Fibroblast of lung (primary cell): ENCODE results near the gene HSD17B13. TPM values are rescaled to one million over a fixed set of nuclear protein-coding genes. Genes with fewer than 3 reads are reported as not detected.

ENCODE experiments used
- DNase-seq, 2 donors: peaks; one replicate each; pipeline versions ENCODE4 v3.0.0 to v3.0.0-alpha.2; 2010; ENCODE audit warnings: low read depth in 2 of 2
- H2AFZ ChIP-seq: 2 replicates; pipeline ENCODE4 v1.5.1; 2012; ENCODE audit warnings: low read length, control low read depth, inconsistent platforms
- H3K27ac ChIP-seq: 2 replicates; pipeline ENCODE4 v1.5.1; 2011; ENCODE audit warnings: low read length, control low read depth; ENCODE audit not compliant: insufficient read depth
- H3K27me3 ChIP-seq: 2 replicates; pipeline ENCODE4 v1.5.1; 2011; ENCODE audit warnings: mild to moderate bottlenecking, low read length; ENCODE audit not compliant: control insufficient read depth, insufficient read depth
- H3K36me3 ChIP-seq: 2 replicates; pipeline ENCODE4 v1.5.1; 2011; ENCODE audit warnings: low read length; ENCODE audit not compliant: control insufficient read depth, insufficient read depth
- H3K4me1 ChIP-seq: 2 replicates; pipeline ENCODE4 v1.5.1; 2011; ENCODE audit warnings: low read length; ENCODE audit not compliant: control insufficient read depth, insufficient read depth; ENCODE audit errors: extremely low read depth
- H3K4me2 ChIP-seq: 2 replicates; pipeline ENCODE4 v1.5.1; 2011; ENCODE audit warnings: low read length, control low read depth; ENCODE audit not compliant: insufficient read depth; ENCODE audit errors: extremely low read depth
- H3K4me3 ChIP-seq, 4 experiments: fragments of 200-600 bp in 1 of 4; sonication (generic) in 1 of 4; replicated peaks in 1 of 4; 2 replicates each; pipeline ENCODE4 v1.5.1; 2011 to 2016; ENCODE audit warnings: low read length in 4 of 4, low read depth in 3 of 4, mild to moderate bottlenecking in 3 of 4, control low read depth in 2 of 4, inconsistent platforms in 1 of 4, mixed read lengths in 1 of 4; ENCODE audit not compliant: insufficient read depth in 1 of 4; ENCODE audit errors: control extremely low read depth in 1 of 4
- H3K79me2 ChIP-seq: 2 replicates; pipeline ENCODE4 v1.5.1; 2012; ENCODE audit warnings: mild to moderate bottlenecking, low read length, inconsistent platforms; ENCODE audit not compliant: control insufficient read depth, insufficient read depth
- H3K9ac ChIP-seq: 2 replicates; pipeline ENCODE4 v1.5.1; 2011; ENCODE audit warnings: mild to moderate bottlenecking, low read length, control low read depth; ENCODE audit not compliant: insufficient read depth
- H3K9me3 ChIP-seq: 2 replicates; pipeline ENCODE4 v1.5.1; 2012; ENCODE audit warnings: low read depth, low read length; ENCODE audit not compliant: control insufficient read depth, insufficient read depth
- H4K20me1 ChIP-seq: 2 replicates; pipeline ENCODE4 v1.5.1; 2011; ENCODE audit warnings: low read length; ENCODE audit not compliant: control insufficient read depth, insufficient read depth; ENCODE audit errors: extremely low read depth
- CTCF ChIP-seq, 2 donors: IDR thresholded peaks in 1 of 2; conservative IDR thresholded peaks in 1 of 2; 1 replicate in 1 of 2; 2 replicates in 1 of 2; pipeline ENCODE4 v1.5.1; 2011 to 2012; ENCODE audit warnings: low read length in 2 of 2, control low read depth in 1 of 2, inconsistent platforms in 1 of 2, low read depth in 1 of 2, mild to moderate bottlenecking in 1 of 2
- EZH2 ChIP-seq: IDR thresholded peaks from 2 replicates; pipeline ENCODE4 v1.5.1; 2012; ENCODE audit warnings: low read length, control low read depth, mild to moderate bottlenecking; ENCODE audit errors: missing control alignments
- polyA plus RNA-seq, 2 donors: library from polyadenylated mRNA; depleted of rRNA in 1 of 2; stranded (reverse) in 1 of 2; unstranded in 1 of 2; fragments of >200 nt; gene quantifications; 2 replicates each; pipeline ENCODE4 v1.2.1, GENCODE V29; 2011 to 2012; ENCODE audit warnings: missing spikeins in 1 of 2
- total RNA-seq: library from RNA; depleted of rRNA; stranded (reverse); fragments of >200 nt; gene quantifications from 2 replicates; pipeline ENCODE4 v1.2.1, GENCODE V29; 2014

HSD17B13 gene
- total and polyA plus RNA-seq, 2 donors (not counting 1 experiment from before 2014, with no cell fraction given): 0.11 to 0.17 TPM

GRCh38 chr4:87359258-87359657, 36.6 kb upstream of the HSD17B13 start:
- H3K9me3 ChIP-seq: no peaks in the 10 kb centered on the region
- no peak overlapping the region for H2AFZ ChIP-seq
- no peak overlapping the region for H3K27ac ChIP-seq
- no peak overlapping the region for H3K4me2 ChIP-seq
- H3K27me3 ChIP-seq: no peaks in the 10 kb centered on the region
- TF ChIP-seq CTCF (conservative IDR thresholded peaks at IDR 0.05 in 1 of 2, IDR thresholded peaks at IDR 0.05 in 1 of 2; ENCODE audit: low read depth in 1 of 2, low read length in 2 of 2) (no peak), EZH2 (no peak)
- no peaks in the 10 kb centered on the region for H4K20me1 ChIP-seq
- no peaks in the 10 kb centered on the region for H3K36me3 ChIP-seq
- H3K9ac ChIP-seq: no peak overlapping the region
- no peaks in the 10 kb centered on the region for H3K79me2 ChIP-seq
- peaks cover 5% of the 10 kb centered on the region for H3K4me1 ChIP-seq
- DNase-seq: no peak
- no peak overlapping the region for H3K4me3 ChIP-seq

- Histone ChIP-seq H3K4me3 (no peak overlapping the region), H3K27me3 (no peaks in the 10 kb centered on the region), H3K36me3 (no peaks in the 10 kb centered on the region), H4K20me1 (no peaks in the 10 kb centered on the region), H3K9ac (no peak overlapping the region), H2AFZ (no peak overlapping the region), H3K4me2 (no peak overlapping the region), H3K79me2 (no peaks in the 10 kb centered on the region), H3K9me3 (no peaks in the 10 kb centered on the region), H3K4me1 (peaks cover 5% of the 10 kb centered on the region), H3K27ac (no peak overlapping the region)
- no peak for DNase-seq
- TF ChIP-seq CTCF (conservative IDR thresholded peaks at IDR 0.05 in 1 of 2, IDR thresholded peaks at IDR 0.05 in 1 of 2; ENCODE audit: low read depth in 1 of 2, low read length in 2 of 2) (no peak), EZH2 (no peak)
These were observed 34.3 kb upstream of the HSD17B13 start for GRCh38 chr4:87356832-87357526.

GRCh38 chr4:87354168-87355102, 31.8 kb upstream of the HSD17B13 start:
- no peak overlapping the region for H3K27ac ChIP-seq
- H3K4me3 ChIP-seq: no peak overlapping the region
- peak; percentile 19 to 60 for DNase-seq
- no peaks in the 10 kb centered on the region for H4K20me1 ChIP-seq
- no peak overlapping the region for H3K4me2 ChIP-seq
- no peaks in the 10 kb centered on the region for H3K27me3 ChIP-seq
- no peak for TF ChIP-seq CTCF (conservative IDR thresholded peaks at IDR 0.05 in 1 of 2, IDR thresholded peaks at IDR 0.05 in 1 of 2; ENCODE audit: low read depth in 1 of 2, low read length in 2 of 2)
- no peak for TF ChIP-seq EZH2
- H3K9me3 ChIP-seq: no peaks in the 10 kb centered on the region
- no peaks in the 10 kb centered on the region for H3K79me2 ChIP-seq
- H2AFZ ChIP-seq: no peak overlapping the region
- peaks cover 5% of the 10 kb centered on the region for H3K4me1 ChIP-seq
- no peaks in the 10 kb centered on the region for H3K36me3 ChIP-seq
- no peak overlapping the region for H3K9ac ChIP-seq
